Activated T-helper 17 cell treated with anti-CD3 and anti-CD28 coated beads, Interleukin-2, amount 50 U/mL, for 72 hours (primary cell): Measurements from ENCODE around the gene ALDH16A1. TPM values are rescaled to one million over a fixed set of nuclear protein-coding genes. Genes with fewer than 3 reads are reported as not detected.
"Not testable (repeated sequence)": the region's sequence is repeated elsewhere in the genome, so short reads cannot be mapped to it uniquely, and the experiment has no call there.

Experiments
- ATAC-seq: fragments of 150-1000 bp; cut with Tn5 transposase; replicated peaks from 2 replicates; pipeline ENCODE4 v1.10.0; 2021; ENCODE audit warnings: mild to moderate bottlenecking, moderate library complexity
- H3K27ac Mint-ChIP-seq: one replicate; pipeline ENCODE4 v1.8.0; 2022; ENCODE audit warnings: mixed read lengths
- H3K27me3 Mint-ChIP-seq: one replicate; pipeline ENCODE4 v1.8.0; 2022; ENCODE audit warnings: mixed read lengths
- H3K36me3 Mint-ChIP-seq: one replicate; pipeline ENCODE4 v1.8.0; 2022; ENCODE audit warnings: low read depth, mild to moderate bottlenecking, mixed read lengths
- H3K4me1 Mint-ChIP-seq: one replicate; pipeline ENCODE4 v1.8.0; 2022; ENCODE audit warnings: mixed read lengths
- H3K4me3 Mint-ChIP-seq: one replicate; pipeline ENCODE4 v1.8.0; 2022; ENCODE audit warnings: mild to moderate bottlenecking, mixed read lengths
- H3K9me3 Mint-ChIP-seq: one replicate; pipeline ENCODE4 v1.8.0; 2022; ENCODE audit warnings: mixed read lengths
- total RNA-seq, 2 donors: library from RNA; stranded (reverse); gene quantifications; one replicate each; pipeline ENCODE4 v1.2.3, GENCODE V29; 2022

Gene ALDH16A1
- total RNA-seq, 2 donors from 2014 or later: 15.5 to 39.1 TPM

GRCh38 chr19:49456326-49456725 lies 3.3 kb downstream of the ALDH16A1 start:
- Mint-ChIP-seq H3K9me3 (no peaks in the 10 kb centered on the region), H3K4me1 (no peaks in the 10 kb centered on the region), H3K27ac (peak overlapping the region; percentile 63), H3K36me3 (peaks cover 23% of the 10 kb centered on the region), H3K4me3 (no peak overlapping the region), H3K27me3 (no peaks in the 10 kb centered on the region)
- ATAC-seq: no peak

GRCh38 chr19:49458567-49458903 lies 5.5 kb downstream of the ALDH16A1 start:
- ATAC-seq: no peak
- peaks cover 7% of the 10 kb centered on the region for H3K36me3 Mint-ChIP-seq
- H3K27me3 Mint-ChIP-seq: no peaks in the 10 kb centered on the region
- peak overlapping the region; percentile 85 for H3K27ac Mint-ChIP-seq
- no peaks in the 10 kb centered on the region for H3K4me1 Mint-ChIP-seq
- peak overlapping the region; percentile 58 for H3K4me3 Mint-ChIP-seq
- no peaks in the 10 kb centered on the region for H3K9me3 Mint-ChIP-seq

- no peak overlapping the region for H3K4me3 Mint-ChIP-seq
- no peaks in the 10 kb centered on the region for H3K9me3 Mint-ChIP-seq
- H3K27ac Mint-ChIP-seq: peak overlapping the region; percentile 28
- H3K36me3 Mint-ChIP-seq: peaks cover 3% of the 10 kb centered on the region
- H3K27me3 Mint-ChIP-seq: no peaks in the 10 kb centered on the region
- H3K4me1 Mint-ChIP-seq: no peaks in the 10 kb centered on the region
- ATAC-seq: no peak
These were observed 6.4 kb downstream of the ALDH16A1 start for GRCh38 chr19:49459388-49459787.

GRCh38 chr19:49461130-49461529 lies 8.1 kb downstream of the ALDH16A1 start:
- not testable (repeated sequence) for H3K27me3 Mint-ChIP-seq, ATAC-seq, H3K9me3 Mint-ChIP-seq, H3K36me3 Mint-ChIP-seq, H3K4me3 Mint-ChIP-seq, H3K27ac Mint-ChIP-seq, H3K4me1 Mint-ChIP-seq

- Mint-ChIP-seq H3K4me1 (no peaks in the 10 kb centered on the region), H3K36me3 (peaks cover 5% of the 10 kb centered on the region), H3K27me3 (no peaks in the 10 kb centered on the region), H3K9me3 (no peaks in the 10 kb centered on the region), H3K4me3 (no peak overlapping the region), H3K27ac (no peak overlapping the region)
- ATAC-seq: no peak
These were observed 8.6 kb downstream of the ALDH16A1 start for GRCh38 chr19:49461656-49462055.

GRCh38 chr19:49462492-49462891 lies 9.5 kb downstream of the ALDH16A1 start:
- ATAC-seq: no peak
- H3K27ac Mint-ChIP-seq: no peak overlapping the region
- H3K27me3 Mint-ChIP-seq: no peaks in the 10 kb centered on the region
- H3K4me1 Mint-ChIP-seq: no peaks in the 10 kb centered on the region
- H3K4me3 Mint-ChIP-seq: no peak overlapping the region
- H3K36me3 Mint-ChIP-seq: peaks cover 5% of the 10 kb centered on the region
- no peaks in the 10 kb centered on the region for H3K9me3 Mint-ChIP-seq

- Mint-ChIP-seq H3K36me3 (peaks cover 12% of the 10 kb centered on the region), H3K27me3 (no peaks in the 10 kb centered on the region), H3K4me3 (no peak overlapping the region), H3K9me3 (no peaks in the 10 kb centered on the region), H3K27ac (peak overlapping the region; percentile 54), H3K4me1 (peaks cover 7% of the 10 kb centered on the region)
- no peak for ATAC-seq
These were observed 11.1 kb downstream of the ALDH16A1 start for GRCh38 chr19:49463960-49464740.

GRCh38 chr19:49465371-49465770 lies 12.3 kb downstream of the ALDH16A1 start:
- ATAC-seq: no peak
- Mint-ChIP-seq H3K9me3 (no peaks in the 10 kb centered on the region), H3K36me3 (peaks cover 14% of the 10 kb centered on the region), H3K4me3 (no peak overlapping the region), H3K4me1 (peaks cover 7% of the 10 kb centered on the region), H3K27ac (peak overlapping the region; percentile 54), H3K27me3 (no peaks in the 10 kb centered on the region)

GRCh38 chr19:49468199-49468598 lies 15.2 kb downstream of the ALDH16A1 start:
- H3K9me3 Mint-ChIP-seq: no peaks in the 10 kb centered on the region
- no peak for ATAC-seq
- peak overlapping the region; percentile 85 for H3K4me3 Mint-ChIP-seq
- peak overlapping the region; percentile 97 for H3K27ac Mint-ChIP-seq
- H3K36me3 Mint-ChIP-seq: peaks cover 14% of the 10 kb centered on the region
- peaks cover 7% of the 10 kb centered on the region for H3K4me1 Mint-ChIP-seq
- H3K27me3 Mint-ChIP-seq: no peaks in the 10 kb centered on the region

GRCh38 chr19:49468746-49469447 lies 15.9 kb downstream of the ALDH16A1 start:
- H3K36me3 Mint-ChIP-seq: peaks cover 14% of the 10 kb centered on the region
- H3K4me3 Mint-ChIP-seq: peak overlapping the region; percentile 85
- peaks cover 7% of the 10 kb centered on the region for H3K4me1 Mint-ChIP-seq
- no peaks in the 10 kb centered on the region for H3K27me3 Mint-ChIP-seq
- ATAC-seq: peak; percentile 80
- peak overlapping the region; percentile 97 for H3K27ac Mint-ChIP-seq
- H3K9me3 Mint-ChIP-seq: no peaks in the 10 kb centered on the region

- Mint-ChIP-seq H3K9me3 (no peaks in the 10 kb centered on the region), H3K27me3 (no peaks in the 10 kb centered on the region), H3K4me1 (peaks cover 8% of the 10 kb centered on the region), H3K4me3 (peak overlapping the region; percentile 85), H3K36me3 (peaks cover 14% of the 10 kb centered on the region), H3K27ac (peak overlapping the region; percentile 97)
- ATAC-seq: peak; percentile 74
These were observed 17.0 kb downstream of the ALDH16A1 start for GRCh38 chr19:49469828-49470614.

GRCh38 chr19:49470615-49470978 lies 17.6 kb downstream of the ALDH16A1 start:
- Mint-ChIP-seq H3K4me1 (peaks cover 12% of the 10 kb centered on the region), H3K27ac (peak overlapping the region; percentile 97), H3K9me3 (no peaks in the 10 kb centered on the region), H3K36me3 (peaks cover 20% of the 10 kb centered on the region), H3K4me3 (peak overlapping the region; percentile 85), H3K27me3 (no peaks in the 10 kb centered on the region)
- ATAC-seq: no peak

GRCh38 chr19:49472936-49473335 lies 19.9 kb downstream of the ALDH16A1 start:
- peaks cover 20% of the 10 kb centered on the region for H3K4me1 Mint-ChIP-seq
- ATAC-seq: no peak
- peak overlapping the region; percentile 95 for H3K27ac Mint-ChIP-seq
- H3K27me3 Mint-ChIP-seq: no peaks in the 10 kb centered on the region
- peak overlapping the region; percentile 98 for H3K4me3 Mint-ChIP-seq
- H3K9me3 Mint-ChIP-seq: no peaks in the 10 kb centered on the region
- peaks cover 39% of the 10 kb centered on the region for H3K36me3 Mint-ChIP-seq

GRCh38 chr19:49473501-49473867 lies 20.5 kb downstream of the ALDH16A1 start:
- H3K4me1 Mint-ChIP-seq: peaks cover 20% of the 10 kb centered on the region
- H3K4me3 Mint-ChIP-seq: peak overlapping the region; percentile 98
- H3K9me3 Mint-ChIP-seq, ATAC-seq, H3K27me3 Mint-ChIP-seq: not testable (repeated sequence)
- H3K27ac Mint-ChIP-seq: peak overlapping the region; percentile 95
- H3K36me3 Mint-ChIP-seq: peaks cover 40% of the 10 kb centered on the region
